Psoas muscle (tissue), 8 donors: Measurements from ENCODE around the gene RBM19. TPM values are rescaled to one million over a fixed set of nuclear protein-coding genes. Genes with fewer than 3 reads are reported as not detected.

Experiments used
- ATAC-seq, 4 donors: fragments of 200-7000 bp; cut with Tn5 transposase; one replicate each; pipeline ENCODE4 v1.9.1; 2020; ENCODE audit warnings: moderate library complexity in 3 of 4, mild to moderate bottlenecking in 2 of 4
- DNase-seq, 2 donors: peaks; one replicate each; pipeline ENCODE4 v3.0.0-alpha.2; 2020
- H3K27ac ChIP-seq: fragments of 200-600 bp; one replicate; pipeline ENCODE4 v1.8.0; 2022
- H3K27me3 ChIP-seq, 3 donors: fragments of 200-600 bp in 1 of 3; one replicate each; pipeline versions ENCODE4 v1.6.1 to v1.8.0; 2013 to 2022; ENCODE audit warnings: low read length in 2 of 3, mild to moderate bottlenecking in 2 of 3, moderate library complexity in 1 of 3; ENCODE audit not compliant: insufficient read depth in 3 of 3
- H3K36me3 ChIP-seq, 2 donors: fragments of 200-600 bp in 1 of 2; one replicate each; pipeline versions ENCODE4 v1.6.1 to v1.8.0; 2013 to 2022; ENCODE audit warnings: low read depth in 1 of 2, mild to moderate bottlenecking in 1 of 2, moderate library complexity in 1 of 2; ENCODE audit not compliant: insufficient read depth in 1 of 2
- H3K4me1 ChIP-seq: fragments of 200-600 bp; one replicate; pipeline ENCODE4 v1.8.0; 2022
- H3K4me3 ChIP-seq: fragments of 200-600 bp; one replicate; pipeline ENCODE4 v1.8.0; 2022; ENCODE audit warnings: mild to moderate bottlenecking
- H3K9me3 ChIP-seq: fragments of 200-600 bp; one replicate; pipeline ENCODE4 v1.8.0; 2022
- WGBS, 3 donors: extraction: QIAGEN DNeasy Blood & Tissue Kit; methylation state at CpG; one replicate each; pipeline versions ENCODE4 v1.1.6 to v1.1.7; 2013; 5-methylcytosine and 5-hydroxymethylcytosine counted together
- intact Hi-C, 2 donors: fragments of 100-400 bp; cut with DNase I; formaldehyde crosslinking; loops; one replicate each; pipeline versions ENCODE4 v1.11.0 to v1.14.2; 2022
- polyA plus RNA-seq, 3 donors: library from polyadenylated mRNA; stranded (reverse); fragments of 200-250 nt; gene quantifications; one replicate each; pipeline ENCODE4 v1.2.3, GENCODE V29; 2013
- total RNA-seq, 4 donors: library from RNA; stranded (reverse); fragmentation: NEBNext Ultra II Directional in 2 of 4; extraction: Animal tissue kit (Norgen Biotek cat#: 25700) in 2 of 4; gene quantifications; one replicate each; pipeline versions ENCODE4 v1.2.1 to v1.2.4, GENCODE V29; 2021 to 2023
- TF ChIP-seq, protein P1 (sequence below): fragments of 200-600 bp; IDR thresholded peaks from one replicate; pipeline ENCODE4 v1.8.0; 2022; ENCODE audit warnings: antibody characterized with exemption
- donor health status: healthy with polysubstance abuse.
- donor health status: DM: no; HTN: no; CAD: no; lungs with moderate emphysema.
- donor health status: Bipolar disorder and iron deficiency.
- donor health status: healthy.
- donor health status: DM: yes; HTN: yes; CAD: no.
- donor health status: DM: no; HTN: no; CAD: no.
- donor health status: DM: no; HTN: no; CAD: no.
- donor health status: DM: yes; HTN: yes; CAD: no.

The RBM19 gene
- total and polyA plus RNA-seq, 7 donors: 14.2 to 59.4 (median 25.7) TPM

DNA sequence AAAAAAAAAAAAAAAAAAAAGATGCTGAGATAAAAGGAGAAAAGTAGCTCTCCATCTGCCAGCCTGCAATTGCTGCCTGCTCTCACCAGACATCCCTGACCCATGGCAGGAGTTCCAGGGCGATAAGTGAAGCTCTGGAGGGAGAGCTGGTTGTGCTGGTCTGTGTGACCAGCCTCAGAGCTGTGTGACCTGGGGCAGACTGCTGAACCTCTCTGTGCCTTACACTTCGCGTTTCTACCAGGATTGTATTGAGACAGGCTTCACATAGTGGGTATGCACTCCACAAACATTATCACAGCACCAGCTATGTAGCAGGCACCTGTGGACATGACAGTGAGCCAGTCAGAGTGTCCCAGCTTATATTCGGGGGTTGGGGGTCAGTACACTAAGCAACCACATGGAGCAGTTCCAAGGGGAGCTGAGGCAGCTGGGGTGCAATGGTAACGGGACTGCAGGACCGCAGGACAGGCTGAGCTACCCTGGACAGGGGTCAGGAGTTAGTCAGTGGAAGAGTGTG, 57.5 kb downstream of the RBM19 start:
- DNase-seq (no peak), ATAC-seq (no peak)
- WGBS, 3 donors: 94 to 95% (median 95%) methylated on average over 6 of the region's 6 CpGs
- Histone ChIP-seq H3K27me3 (no peaks in the 10 kb centered on the region), H3K4me3 (no peak overlapping the region), H3K9me3 (no peaks in the 10 kb centered on the region), H3K36me3 (peaks cover 0 to 67% of the 10 kb centered on the region in 2 donors), H3K4me1 (no peaks in the 10 kb centered on the region), H3K27ac (no peak overlapping the region)
- TF ChIP-seq, protein P1, sequence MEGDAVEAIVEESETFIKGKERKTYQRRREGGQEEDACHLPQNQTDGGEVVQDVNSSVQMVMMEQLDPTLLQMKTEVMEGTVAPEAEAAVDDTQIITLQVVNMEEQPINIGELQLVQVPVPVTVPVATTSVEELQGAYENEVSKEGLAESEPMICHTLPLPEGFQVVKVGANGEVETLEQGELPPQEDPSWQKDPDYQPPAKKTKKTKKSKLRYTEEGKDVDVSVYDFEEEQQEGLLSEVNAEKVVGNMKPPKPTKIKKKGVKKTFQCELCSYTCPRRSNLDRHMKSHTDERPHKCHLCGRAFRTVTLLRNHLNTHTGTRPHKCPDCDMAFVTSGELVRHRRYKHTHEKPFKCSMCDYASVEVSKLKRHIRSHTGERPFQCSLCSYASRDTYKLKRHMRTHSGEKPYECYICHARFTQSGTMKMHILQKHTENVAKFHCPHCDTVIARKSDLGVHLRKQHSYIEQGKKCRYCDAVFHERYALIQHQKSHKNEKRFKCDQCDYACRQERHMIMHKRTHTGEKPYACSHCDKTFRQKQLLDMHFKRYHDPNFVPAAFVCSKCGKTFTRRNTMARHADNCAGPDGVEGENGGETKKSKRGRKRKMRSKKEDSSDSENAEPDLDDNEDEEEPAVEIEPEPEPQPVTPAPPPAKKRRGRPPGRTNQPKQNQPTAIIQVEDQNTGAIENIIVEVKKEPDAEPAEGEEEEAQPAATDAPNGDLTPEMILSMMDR: no peak
- intact Hi-C loops: no loop called here

- H3K4me1 ChIP-seq: no peaks in the 10 kb centered on the region
- no peak overlapping the region for H3K27ac ChIP-seq
- no peaks in the 10 kb centered on the region for H3K27me3 ChIP-seq
- intact Hi-C loops: no loop called here
- no peaks in the 10 kb centered on the region for H3K9me3 ChIP-seq
- H3K36me3 ChIP-seq: peaks cover 0 to 66% of the 10 kb centered on the region in 2 donors
- no peak for ATAC-seq
- TF ChIP-seq, protein P1: no peak
- DNase-seq: no peak
- 89 to 96% (median 93%) methylated on average over 11 of the region's 11 CpGs for WGBS, 3 donors
- no peak overlapping the region for H3K4me3 ChIP-seq
These were observed 58.5 kb downstream of the RBM19 start for GRCh38 chr12:113907446-113908180.

- no peak overlapping the region for H3K4me3 ChIP-seq
- ATAC-seq: no peak
- intact Hi-C loops: no loop called here
These were observed 59.5 kb downstream of the RBM19 start for GRCh38 chr12:113906411-113907200.

DNA sequence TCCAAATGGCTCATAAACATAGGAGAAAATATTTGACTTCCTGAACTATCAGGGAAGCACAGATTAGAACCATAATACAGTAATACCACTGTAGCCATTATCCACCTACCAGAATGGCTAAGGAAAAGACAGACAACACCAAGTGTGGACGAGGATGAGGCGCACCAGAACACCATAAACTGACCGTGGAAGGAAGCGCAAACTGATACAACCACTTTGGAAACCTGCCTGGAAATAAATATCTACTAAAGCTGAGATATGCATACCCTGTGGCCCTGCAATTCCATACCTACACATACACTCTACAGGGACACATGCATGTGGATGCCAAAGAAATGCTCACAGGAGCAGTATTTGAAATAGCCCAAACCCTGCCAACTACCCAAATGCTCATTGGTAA, 60.3 kb downstream of the RBM19 start:
- DNase-seq (no peak), ATAC-seq (no peak)
- TF ChIP-seq, protein P1: no peak
- H3K36me3 ChIP-seq: peaks cover 0 to 50% of the 10 kb centered on the region in 2 donors
- intact Hi-C loops: no loop called here
- H3K4me1 ChIP-seq: no peaks in the 10 kb centered on the region
- no peaks in the 10 kb centered on the region for H3K27me3 ChIP-seq
- WGBS, 3 donors: 69 to 87% (median 74%) methylated on average over 4 of the region's 4 CpGs
- no peaks in the 10 kb centered on the region for H3K9me3 ChIP-seq
- no peak overlapping the region for H3K27ac ChIP-seq
- no peak overlapping the region for H3K4me3 ChIP-seq

More at GRCh38 chr12:113906411-113907200, 59.5 kb downstream of the RBM19 start:
- 86 to 95% (median 88%) methylated on average over 19 of the region's 19 CpGs for WGBS, 3 donors
- H3K4me1 ChIP-seq: no peaks in the 10 kb centered on the region
- DNase-seq: no peak
- no peaks in the 10 kb centered on the region for H3K9me3 ChIP-seq
- H3K27me3 ChIP-seq: no peaks in the 10 kb centered on the region
- TF ChIP-seq, protein P1: no peak
- H3K27ac ChIP-seq: no peak overlapping the region
- H3K36me3 ChIP-seq: peaks cover 0 to 57% of the 10 kb centered on the region in 2 donors
